Left lobe of liver (tissue), 2 donors: ENCODE measurements around the gene TMEM130. TPM values are rescaled to one million over a fixed set of nuclear protein-coding genes. Genes with fewer than 3 reads are reported as not detected.

Source experiments
- ATAC-seq: fragments of 200-7000 bp; cut with Tn5 transposase; one replicate; pipeline ENCODE4 v1.9.1; 2020; ENCODE audit warnings: mild to moderate bottlenecking, moderate library complexity
- DNase-seq: peaks from one replicate; pipeline ENCODE4 v3.0.0-alpha.2; 2020; ENCODE audit warnings: low spot score
- total RNA-seq: library from RNA; stranded (reverse); gene quantifications from one replicate; pipeline ENCODE4 v1.2.1, GENCODE V29; 2021
- donor health status: DM: no; HTN: no; CAD: no; lungs with moderate emphysema.
- donor health status: DM: no; HTN: yes; CAD: no.

TMEM130 gene
- 0.10 TPM for total RNA-seq

GRCh38 chr7:98869597-98870120 is at the start of gene TMEM130:
TMEM130 (minus strand) TSS chr7:98870014; CDS start chr7:98869861, 153 bp downstream.
- ATAC-seq (peak; percentile 19), DNase-seq (no peak)

- DNase-seq (no peak), ATAC-seq (no peak)
Measured at GRCh38 chr7:98917331-98917730, 47.5 kb upstream of the TMEM130 start.

- DNase-seq (no peak), ATAC-seq (no peak)
Measured at GRCh38 chr7:98913612-98914011, 43.8 kb upstream of the TMEM130 start.

GRCh38 chr7:98913026-98913425 is 43.2 kb upstream of the TMEM130 start:
- ATAC-seq, result no peak
- no peak for DNase-seq

- no peak for ATAC-seq
- no peak for DNase-seq
Measured at GRCh38 chr7:98911916-98912315, 42.1 kb upstream of the TMEM130 start.

- DNase-seq, result no peak
- ATAC-seq, result no peak
Measured at GRCh38 chr7:98910427-98910826, 40.6 kb upstream of the TMEM130 start.

- DNase-seq, result no peak
- no peak for ATAC-seq
Measured at GRCh38 chr7:98909487-98909886, 39.7 kb upstream of the TMEM130 start.

- ATAC-seq, result no peak
- DNase-seq, result no peak
Measured at GRCh38 chr7:98908585-98908984, 38.8 kb upstream of the TMEM130 start.

GRCh38 chr7:98907570-98907969 is 37.8 kb upstream of the TMEM130 start:
- ATAC-seq, result no peak
- DNase-seq, result no peak

GRCh38 chr7:98903246-98903645 is 33.4 kb upstream of the TMEM130 start:
- DNase-seq (no peak), ATAC-seq (no peak)

- no peak for DNase-seq
- no peak for ATAC-seq
Measured at GRCh38 chr7:98902523-98902922, 32.7 kb upstream of the TMEM130 start.

- DNase-seq, result no peak
- no peak for ATAC-seq
Measured at GRCh38 chr7:98900815-98901214, 31.0 kb upstream of the TMEM130 start.

GRCh38 chr7:98899816-98900215 is 30.0 kb upstream of the TMEM130 start:
- DNase-seq, result no peak
- no peak for ATAC-seq

GRCh38 chr7:98892609-98893008 is 22.8 kb upstream of the TMEM130 start:
- DNase-seq (no peak), ATAC-seq (no peak)

- no peak for DNase-seq
- no peak for ATAC-seq
Measured at GRCh38 chr7:98887038-98887437, 17.2 kb upstream of the TMEM130 start.

- DNase-seq (no peak), ATAC-seq (no peak)
Measured at GRCh38 chr7:98884416-98884815, 14.6 kb upstream of the TMEM130 start.

GRCh38 chr7:98881561-98882315 is 11.9 kb upstream of the TMEM130 start:
- ATAC-seq (no peak), DNase-seq (no peak)

- ATAC-seq (no peak), DNase-seq (no peak)
Measured at GRCh38 chr7:98880485-98880884, 10.7 kb upstream of the TMEM130 start.

- ATAC-seq (no peak), DNase-seq (no peak)
Measured at GRCh38 chr7:98879979-98880315, 10.1 kb upstream of the TMEM130 start.

- peak; percentile 56 for DNase-seq
- ATAC-seq, result peak; percentile 75
Measured at GRCh38 chr7:98879198-98879978, 9.6 kb upstream of the TMEM130 start.

GRCh38 chr7:98878365-98879197 is 8.8 kb upstream of the TMEM130 start, which contains the start of gene TRRAP:
TRRAP (plus strand) TSS chr7:98878532; CDS start chr7:98881151, 2,619 bp downstream.
- DNase-seq (peak; percentile 80), ATAC-seq (peak; percentile 81)
